GM19238 (cell line): ENCODE data around the gene RUSC2.
"Not testable (repeated sequence)": the region's sequence is repeated elsewhere in the genome, so short reads cannot be mapped to it uniquely, and the experiment has no call there.

Experiments used
- DNase-seq: peaks from one replicate; pipeline ENCODE4 v3.0.0; 2011; ENCODE audit warnings: low spot score; ENCODE audit not compliant: insufficient read length

The RUSC2 gene

GRCh38 chr9:35522700-35523099, 32.8 kb downstream of the RUSC2 start:
- no peak for DNase-seq

GRCh38 chr9:35523556-35523955, 33.6 kb downstream of the RUSC2 start:
- DNase-seq, result not testable (repeated sequence)

GRCh38 chr9:35526087-35526801, 36.3 kb downstream of the RUSC2 start:
- DNase-seq, result no peak

- DNase-seq, result no peak
Measured at GRCh38 chr9:35529161-35529823, 39.4 kb downstream of the RUSC2 start.

- DNase-seq, result no peak
Measured at GRCh38 chr9:35533398-35533797, 43.5 kb downstream of the RUSC2 start.

GRCh38 chr9:35534921-35535320, 45.0 kb downstream of the RUSC2 start:
- DNase-seq, result not testable (repeated sequence)

- DNase-seq, result no peak
Measured at GRCh38 chr9:35537913-35538312, 48.0 kb downstream of the RUSC2 start.

- no peak for DNase-seq
Measured at GRCh38 chr9:35538361-35539234, 48.7 kb downstream of the RUSC2 start.
